ENCODE data around the gene RALGPS2.

The RALGPS2 gene

GRCh38 chr1:178955391-178955954 is 230.4 kb downstream of the RALGPS2 start:
- no peak overlapping the region for H3K4me3 ChIP-seq (ENCODE audit: low read depth, low read length)
- no peak for TF ChIP-seq CTCF (conservative IDR thresholded peaks at IDR 0.05; ENCODE audit: low read depth, low read length)
- DNase-seq (ENCODE audit: low read depth), result no peak

- no peak for DNase-seq (ENCODE audit: low read depth)
- H3K4me3 ChIP-seq (ENCODE audit: low read depth, low read length), result no peak overlapping the region
- no peak for TF ChIP-seq CTCF (conservative IDR thresholded peaks at IDR 0.05; ENCODE audit: low read depth, low read length)
Observed at GRCh38 chr1:178958491-178958890, 233.4 kb downstream of the RALGPS2 start.

- no peak for TF ChIP-seq CTCF (conservative IDR thresholded peaks at IDR 0.05; ENCODE audit: low read depth, low read length)
- H3K4me3 ChIP-seq (ENCODE audit: low read depth, low read length), result no peak overlapping the region
- no peak for DNase-seq (ENCODE audit: low read depth)
Observed at GRCh38 chr1:178959543-178960460, 234.8 kb downstream of the RALGPS2 start.

- H3K4me3 ChIP-seq (ENCODE audit: low read depth, low read length), result no peak overlapping the region
- TF ChIP-seq CTCF (conservative IDR thresholded peaks at IDR 0.05; ENCODE audit: low read depth, low read length), result no peak
- no peak for DNase-seq (ENCODE audit: low read depth)
Observed at GRCh38 chr1:178960482-178961240, 235.6 kb downstream of the RALGPS2 start.

GRCh38 chr1:178961331-178961730 is 236.3 kb downstream of the RALGPS2 start:
- no peak overlapping the region for H3K4me3 ChIP-seq (ENCODE audit: low read depth, low read length)
- TF ChIP-seq CTCF (conservative IDR thresholded peaks at IDR 0.05; ENCODE audit: low read depth, low read length), result no peak
- no peak for DNase-seq (ENCODE audit: low read depth)

- no peak for TF ChIP-seq CTCF (conservative IDR thresholded peaks at IDR 0.05; ENCODE audit: low read depth, low read length)
- H3K4me3 ChIP-seq (ENCODE audit: low read depth, low read length), result no peak overlapping the region
- no peak for DNase-seq (ENCODE audit: low read depth)
Observed at GRCh38 chr1:178961868-178962267, 236.8 kb downstream of the RALGPS2 start.

Measured in choroid plexus epithelial cell (primary cell).